ENCODE data around the gene DSG4. TPM values are rescaled to one million over a fixed set of nuclear protein-coding genes. Genes with fewer than 3 reads are reported as not detected.

The DSG4 gene
- total RNA-seq, 1 donor: not detected

DNA sequence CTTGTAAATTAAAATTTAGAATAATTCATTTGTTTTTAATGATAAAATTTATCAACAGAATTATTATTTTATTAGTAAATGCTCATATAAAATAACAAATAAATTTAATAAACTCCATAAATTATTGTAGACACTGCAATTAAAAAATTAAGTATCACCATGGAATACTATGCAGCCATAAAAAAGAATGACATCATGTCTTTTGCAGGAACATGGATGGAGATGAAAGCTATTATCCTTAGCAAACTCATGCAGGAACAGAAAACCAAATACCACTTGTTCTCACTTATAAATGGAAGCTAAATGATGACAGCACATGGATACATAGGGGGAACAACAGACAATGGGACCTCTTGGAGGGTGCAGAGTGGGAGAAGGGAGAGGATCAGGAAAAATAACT, 41.3 kb downstream of the DSG4 start:
- no peak overlapping the region for H3K27ac ChIP-seq (ENCODE audit: low read depth, low read length)
- no peak for DNase-seq (ENCODE audit: insufficient read length, low spot score, missing footprints)
- no peak overlapping the region for H3K4me3 ChIP-seq (ENCODE audit: insufficient read depth, low read length)
- TF ChIP-seq, protein P1, sequence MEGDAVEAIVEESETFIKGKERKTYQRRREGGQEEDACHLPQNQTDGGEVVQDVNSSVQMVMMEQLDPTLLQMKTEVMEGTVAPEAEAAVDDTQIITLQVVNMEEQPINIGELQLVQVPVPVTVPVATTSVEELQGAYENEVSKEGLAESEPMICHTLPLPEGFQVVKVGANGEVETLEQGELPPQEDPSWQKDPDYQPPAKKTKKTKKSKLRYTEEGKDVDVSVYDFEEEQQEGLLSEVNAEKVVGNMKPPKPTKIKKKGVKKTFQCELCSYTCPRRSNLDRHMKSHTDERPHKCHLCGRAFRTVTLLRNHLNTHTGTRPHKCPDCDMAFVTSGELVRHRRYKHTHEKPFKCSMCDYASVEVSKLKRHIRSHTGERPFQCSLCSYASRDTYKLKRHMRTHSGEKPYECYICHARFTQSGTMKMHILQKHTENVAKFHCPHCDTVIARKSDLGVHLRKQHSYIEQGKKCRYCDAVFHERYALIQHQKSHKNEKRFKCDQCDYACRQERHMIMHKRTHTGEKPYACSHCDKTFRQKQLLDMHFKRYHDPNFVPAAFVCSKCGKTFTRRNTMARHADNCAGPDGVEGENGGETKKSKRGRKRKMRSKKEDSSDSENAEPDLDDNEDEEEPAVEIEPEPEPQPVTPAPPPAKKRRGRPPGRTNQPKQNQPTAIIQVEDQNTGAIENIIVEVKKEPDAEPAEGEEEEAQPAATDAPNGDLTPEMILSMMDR (IDR thresholded peaks at IDR 0.05; ENCODE audit: extremely low read depth, low read depth, low read length): no peak
- no peak overlapping the region for H3K4me2 ChIP-seq (ENCODE audit: insufficient read depth, low read length)
- H3K36me3 ChIP-seq (ENCODE audit: insufficient read depth, low read length): no peaks in the 10 kb centered on the region
- H3K79me2 ChIP-seq (ENCODE audit: insufficient read depth, low read length): no peaks in the 10 kb centered on the region
- H3K9me3 ChIP-seq (ENCODE audit: low read depth, low read length): peaks cover 2% of the 10 kb centered on the region
- H2AFZ ChIP-seq (ENCODE audit: low read length): no peak overlapping the region
- no peaks in the 10 kb centered on the region for H3K4me1 ChIP-seq (ENCODE audit: insufficient read depth, low read length)
- H3K27me3 ChIP-seq (ENCODE audit: insufficient read depth, low read length): no peaks in the 10 kb centered on the region
- H4K20me1 ChIP-seq (ENCODE audit: insufficient read depth, low read length): no peaks in the 10 kb centered on the region

DNA sequence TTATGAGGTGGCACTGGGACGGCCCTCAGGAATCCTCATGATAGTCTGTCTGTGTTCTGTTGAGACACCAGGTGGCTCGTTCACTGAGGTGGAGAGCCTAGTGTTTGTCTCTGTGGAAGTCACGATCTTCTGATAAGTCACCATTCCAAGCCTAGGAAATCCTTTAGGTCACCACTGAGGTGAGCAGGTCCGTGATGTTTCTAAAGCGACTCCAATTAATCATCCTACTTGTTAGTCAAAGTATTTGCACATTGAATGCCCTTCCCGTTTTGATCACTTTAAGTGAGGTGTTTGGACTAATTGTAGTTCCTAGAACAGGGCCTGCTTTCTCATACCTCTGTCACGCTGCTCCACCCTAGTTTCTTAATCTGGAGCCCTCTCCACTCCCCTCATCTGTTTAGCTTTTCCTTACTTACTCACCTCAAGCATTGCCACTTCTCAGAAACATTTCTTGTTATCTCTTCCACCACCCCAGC, 42.9 kb downstream of the DSG4 start:
- no peak overlapping the region for H3K4me3 ChIP-seq (ENCODE audit: insufficient read depth, low read length)
- H3K27ac ChIP-seq (ENCODE audit: low read depth, low read length): no peak overlapping the region
- H3K9me3 ChIP-seq (ENCODE audit: low read depth, low read length): no peaks in the 10 kb centered on the region
- no peak for DNase-seq (ENCODE audit: insufficient read length, low spot score, missing footprints)
- H3K4me1 ChIP-seq (ENCODE audit: insufficient read depth, low read length): no peaks in the 10 kb centered on the region
- TF ChIP-seq, protein P1 (IDR thresholded peaks at IDR 0.05; ENCODE audit: extremely low read depth, low read depth, low read length): no peak
- H4K20me1 ChIP-seq (ENCODE audit: insufficient read depth, low read length): no peaks in the 10 kb centered on the region
- H2AFZ ChIP-seq (ENCODE audit: low read length): no peak overlapping the region
- H3K36me3 ChIP-seq (ENCODE audit: insufficient read depth, low read length): no peaks in the 10 kb centered on the region
- H3K27me3 ChIP-seq (ENCODE audit: insufficient read depth, low read length): no peaks in the 10 kb centered on the region
- no peaks in the 10 kb centered on the region for H3K79me2 ChIP-seq (ENCODE audit: insufficient read depth, low read length)
- no peak overlapping the region for H3K4me2 ChIP-seq (ENCODE audit: insufficient read depth, low read length)

DNA sequence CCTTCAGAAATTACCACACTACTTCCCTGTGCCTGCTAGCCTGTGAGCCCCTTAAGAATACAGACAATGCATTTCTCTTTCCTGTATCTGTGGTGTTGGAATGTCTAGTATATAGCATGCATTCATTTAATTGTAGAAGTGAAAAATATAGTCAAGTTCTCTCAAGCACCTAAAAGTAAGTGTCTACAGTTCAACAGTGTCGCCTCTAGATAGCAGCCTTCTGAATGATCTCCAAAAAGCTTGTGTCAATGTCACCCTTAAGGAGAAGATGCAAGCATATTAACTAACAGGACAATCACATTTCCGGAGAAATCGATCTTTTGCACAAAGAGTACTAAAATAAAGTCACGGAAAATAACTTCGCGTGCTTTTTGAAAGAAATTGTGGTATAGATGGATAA, 43.5 kb downstream of the DSG4 start:
- Histone ChIP-seq H3K79me2 (ENCODE audit: insufficient read depth, low read length) (no peaks in the 10 kb centered on the region), H3K36me3 (ENCODE audit: insufficient read depth, low read length) (no peaks in the 10 kb centered on the region), H3K27me3 (ENCODE audit: insufficient read depth, low read length) (no peaks in the 10 kb centered on the region), H3K4me2 (ENCODE audit: insufficient read depth, low read length) (no peak overlapping the region), H4K20me1 (ENCODE audit: insufficient read depth, low read length) (no peaks in the 10 kb centered on the region), H3K4me1 (ENCODE audit: insufficient read depth, low read length) (no peaks in the 10 kb centered on the region), H3K9me3 (ENCODE audit: low read depth, low read length) (no peaks in the 10 kb centered on the region), H3K27ac (ENCODE audit: low read depth, low read length) (no peak overlapping the region), H2AFZ (ENCODE audit: low read length) (no peak overlapping the region), H3K4me3 (ENCODE audit: insufficient read depth, low read length) (no peak overlapping the region)
- TF ChIP-seq, protein P1 (IDR thresholded peaks at IDR 0.05; ENCODE audit: extremely low read depth, low read depth, low read length): no peak
- DNase-seq (ENCODE audit: insufficient read length, low spot score, missing footprints): no peak

DNA sequence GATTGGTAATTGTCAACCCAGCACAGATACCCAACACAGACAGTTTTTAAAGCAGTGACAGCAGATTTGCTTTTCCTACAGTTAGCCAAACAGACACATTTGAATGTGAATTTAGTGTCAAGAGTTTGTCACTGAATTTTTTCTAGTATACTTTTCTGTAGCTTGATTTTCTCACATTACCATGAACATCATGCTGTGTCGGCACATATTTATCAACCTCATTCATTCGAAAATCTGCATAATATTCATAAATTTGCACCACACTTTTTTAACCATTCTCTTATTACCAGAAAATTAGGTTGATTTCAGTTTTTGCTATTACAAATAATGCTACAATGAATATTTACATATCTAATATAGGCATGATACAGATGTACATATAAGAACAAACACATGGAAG, 43.9 kb downstream of the DSG4 start:
- no peak for DNase-seq (ENCODE audit: insufficient read length, low spot score, missing footprints)
- TF ChIP-seq, protein P1 (IDR thresholded peaks at IDR 0.05; ENCODE audit: extremely low read depth, low read depth, low read length): no peak
- no peak overlapping the region for H2AFZ ChIP-seq (ENCODE audit: low read length)
- no peak overlapping the region for H3K4me3 ChIP-seq (ENCODE audit: insufficient read depth, low read length)
- no peak overlapping the region for H3K4me2 ChIP-seq (ENCODE audit: insufficient read depth, low read length)
- H3K4me1 ChIP-seq (ENCODE audit: insufficient read depth, low read length): no peaks in the 10 kb centered on the region
- H3K27me3 ChIP-seq (ENCODE audit: insufficient read depth, low read length): no peaks in the 10 kb centered on the region
- H3K36me3 ChIP-seq (ENCODE audit: insufficient read depth, low read length): no peaks in the 10 kb centered on the region
- no peak overlapping the region for H3K27ac ChIP-seq (ENCODE audit: low read depth, low read length)
- no peaks in the 10 kb centered on the region for H3K9me3 ChIP-seq (ENCODE audit: low read depth, low read length)
- H3K79me2 ChIP-seq (ENCODE audit: insufficient read depth, low read length): no peaks in the 10 kb centered on the region
- H4K20me1 ChIP-seq (ENCODE audit: insufficient read depth, low read length): no peaks in the 10 kb centered on the region

All from osteoblast (primary cell).